ENCODE measurements around the gene TFCP2L1. TPM values are rescaled to one million over a fixed set of nuclear protein-coding genes. Genes with fewer than 3 reads are reported as not detected.

Gene TFCP2L1
- total RNA-seq, 1 experiment from 2014 or later, result 18.4 TPM

DNA sequence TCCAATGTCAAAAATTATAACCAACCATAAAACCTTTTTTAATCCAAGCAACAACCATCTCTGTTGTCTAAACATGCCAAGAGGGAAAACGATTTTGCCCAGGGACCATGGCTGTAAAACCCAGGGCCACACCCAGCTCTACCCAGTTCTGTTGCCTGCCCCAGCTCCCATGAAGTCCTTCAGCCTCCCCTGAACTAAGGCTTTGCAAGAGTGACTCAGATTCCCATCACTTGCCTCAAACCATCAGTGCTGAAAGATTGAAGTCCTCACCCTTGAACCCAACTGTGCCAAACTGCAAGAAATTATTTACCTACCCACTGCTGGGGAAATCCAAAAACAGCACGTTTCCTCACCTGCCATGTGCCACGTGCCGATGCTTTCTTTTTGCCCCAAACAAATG lies 102.5 kb downstream of the TFCP2L1 start:
- ChIA-PET CTCF (no interaction called here), POLR2A (no interaction called here)
- intact Hi-C loops (cut with micrococcal nuclease; ENCODE audit: unreplicated experiment), result loop anchor here (10.0 kb wide), 1 partner anchor 172 kb away; no protein-coding TSS in a partner anchor
- H3K4me1 Mint-ChIP-seq (ENCODE audit: low read depth, unreplicated experiment), result no peaks in the 10 kb centered on the region
- no peak for TF ChIP-seq CTCF (IDR thresholded peaks at IDR 0.05; ENCODE audit: insufficient read depth in 1 of 2, low read depth in 1 of 2, low read length in 1 of 2, severe bottlenecking in 1 of 2, unreplicated experiment in 1 of 2)
- H3K4me1 ChIP-seq, result no peaks in the 10 kb centered on the region
- no peaks in the 10 kb centered on the region for H3K9me3 ChIP-seq
- no peaks in the 10 kb centered on the region for H3K36me3 Mint-ChIP-seq (ENCODE audit: insufficient read depth, unreplicated experiment)
- no peak overlapping the region for H3K4me3 Mint-ChIP-seq (ENCODE audit: unreplicated experiment)
- BruUV-seq (replicated peaks), result no TSS peak
- no peak overlapping the region for H3K4me3 ChIP-seq (ENCODE audit: low read depth, low read length)
- no peaks in the 10 kb centered on the region for H3K9me3 Mint-ChIP-seq (ENCODE audit: unreplicated experiment)
- no peak overlapping the region for H3K27ac Mint-ChIP-seq (ENCODE audit: unreplicated experiment)
- DNase-seq, result no peak
- no peaks in the 10 kb centered on the region for H3K27me3 Mint-ChIP-seq (ENCODE audit: insufficient read depth, unreplicated experiment)
- H3K27me3 ChIP-seq (replicated peaks; ENCODE audit: control insufficient read depth, insufficient read depth, low read length), result no peaks in the 10 kb centered on the region
- H3K36me3 ChIP-seq (ENCODE audit: control insufficient read depth, insufficient read depth, low read length), result no peaks in the 10 kb centered on the region

GRCh38 chr2:121179467-121179866 lies 105.5 kb downstream of the TFCP2L1 start:
- TF ChIP-seq CTCF (IDR thresholded peaks at IDR 0.05; ENCODE audit: insufficient read depth in 1 of 2, low read depth in 1 of 2, low read length in 1 of 2, severe bottlenecking in 1 of 2, unreplicated experiment in 1 of 2), result no peak
- no peak overlapping the region for H3K4me3 ChIP-seq (ENCODE audit: low read depth, low read length)
- no peaks in the 10 kb centered on the region for H3K4me1 ChIP-seq
- ChIA-PET CTCF (no interaction called here), POLR2A (no interaction called here)
- H3K36me3 ChIP-seq (ENCODE audit: control insufficient read depth, insufficient read depth, low read length), result no peaks in the 10 kb centered on the region
- Mint-ChIP-seq H3K27ac (ENCODE audit: unreplicated experiment) (no peak overlapping the region), H3K9me3 (ENCODE audit: unreplicated experiment) (no peaks in the 10 kb centered on the region), H3K4me3 (ENCODE audit: unreplicated experiment) (no peak overlapping the region), H3K4me1 (ENCODE audit: low read depth, unreplicated experiment) (no peaks in the 10 kb centered on the region), H3K27me3 (ENCODE audit: insufficient read depth, unreplicated experiment) (no peaks in the 10 kb centered on the region), H3K36me3 (ENCODE audit: insufficient read depth, unreplicated experiment) (no peaks in the 10 kb centered on the region)
- DNase-seq, result no peak
- intact Hi-C loops (cut with micrococcal nuclease; ENCODE audit: unreplicated experiment), result no loop called here
- BruUV-seq (replicated peaks), result no TSS peak
- H3K9me3 ChIP-seq, result no peaks in the 10 kb centered on the region
- no peaks in the 10 kb centered on the region for H3K27me3 ChIP-seq (replicated peaks; ENCODE audit: control insufficient read depth, insufficient read depth, low read length)

- H3K27me3 ChIP-seq (replicated peaks; ENCODE audit: control insufficient read depth, insufficient read depth, low read length), result no peaks in the 10 kb centered on the region
These were observed 106.3 kb downstream of the TFCP2L1 start for GRCh38 chr2:121178730-121179129.

More at GRCh38 chr2:121178730-121179129, 106.3 kb downstream of the TFCP2L1 start:
- no peak overlapping the region for H3K4me3 ChIP-seq (ENCODE audit: low read depth, low read length)
- no peak overlapping the region for H3K27ac Mint-ChIP-seq (ENCODE audit: unreplicated experiment)
- H3K4me1 ChIP-seq, result no peaks in the 10 kb centered on the region
- no peak overlapping the region for H3K4me3 Mint-ChIP-seq (ENCODE audit: unreplicated experiment)
- no peaks in the 10 kb centered on the region for H3K4me1 Mint-ChIP-seq (ENCODE audit: low read depth, unreplicated experiment)
- POLR2A ChIA-PET, result no interaction called here
- no peak for TF ChIP-seq CTCF (IDR thresholded peaks at IDR 0.05; ENCODE audit: insufficient read depth in 1 of 2, low read depth in 1 of 2, low read length in 1 of 2, severe bottlenecking in 1 of 2, unreplicated experiment in 1 of 2)
- H3K9me3 Mint-ChIP-seq (ENCODE audit: unreplicated experiment), result no peaks in the 10 kb centered on the region
- no peaks in the 10 kb centered on the region for H3K9me3 ChIP-seq
- H3K27me3 Mint-ChIP-seq (ENCODE audit: insufficient read depth, unreplicated experiment), result no peaks in the 10 kb centered on the region
- DNase-seq, result no peak
- CTCF ChIA-PET, result no interaction called here
- BruUV-seq (replicated peaks), result no TSS peak
- no peaks in the 10 kb centered on the region for H3K36me3 Mint-ChIP-seq (ENCODE audit: insufficient read depth, unreplicated experiment)
- intact Hi-C loops (cut with micrococcal nuclease; ENCODE audit: unreplicated experiment), result no loop called here
- no peaks in the 10 kb centered on the region for H3K36me3 ChIP-seq (ENCODE audit: control insufficient read depth, insufficient read depth, low read length)

Measured in Caco-2 (cell line).